WTC11 (cell line): Measurements from ENCODE around the gene STON2. TPM values are rescaled to one million over a fixed set of nuclear protein-coding genes. Genes with fewer than 3 reads are reported as not detected.

Experiments
- ATAC-seq: fragments of 200-7000 bp; cut with Tn5 transposase; 2 replicates; pipeline ENCODE4 v1.10.0; 2021; ENCODE audit warnings: mild to moderate bottlenecking, moderate library complexity
- CTCF ChIA-PET: fragments of 300-600 bp; sonication (Branson Sonifier 250); formaldehyde crosslinking; loops from one replicate; lab custom pipeline; 2021; ENCODE audit warnings: antibody characterized with exemption; lab: Charles Lee
- POLR2A ChIA-PET: fragments of 350-600 bp; sonication (Branson Sonifier 250); formaldehyde crosslinking; loops from one replicate; lab custom pipeline; 2021; ENCODE audit warnings: antibody characterized with exemption; lab: Charles Lee
- DNase-seq: peaks from one replicate; pipeline ENCODE4 v3.0.0; 2021; ENCODE audit warnings: low spot score
- H3K27ac Mint-ChIP-seq: 2 replicates; pipeline ENCODE4 v1.8.0; 2021; ENCODE audit warnings: mixed read lengths
- H3K27me3 Mint-ChIP-seq: 2 replicates; pipeline ENCODE4 v1.8.0; 2021; ENCODE audit warnings: low read depth, mild to moderate bottlenecking, moderate library complexity, mixed read lengths
- H3K36me3 Mint-ChIP-seq: 2 replicates; pipeline ENCODE4 v1.8.0; 2021; ENCODE audit warnings: mixed read lengths
- H3K4me1 Mint-ChIP-seq: 2 replicates; pipeline ENCODE4 v1.8.0; 2022; ENCODE audit warnings: mixed read lengths
- H3K4me3 Mint-ChIP-seq: 2 replicates; pipeline ENCODE4 v1.8.0; 2021; ENCODE audit warnings: mild to moderate bottlenecking, moderate library complexity, mixed read lengths
- H3K9me3 Mint-ChIP-seq: 2 replicates; pipeline ENCODE4 v1.8.0; 2021; ENCODE audit warnings: mixed read lengths
- AFF4 ChIP-seq: sonication (generic); formaldehyde crosslinking; IDR thresholded peaks from 2 replicates; pipeline ENCODE4 v1.8.1; 2023; ENCODE audit warnings: mild to moderate bottlenecking, missing genetic modification reagents, borderline replicate concordance
- ATF1 ChIP-seq: sonication (generic); formaldehyde crosslinking; IDR thresholded peaks from 2 replicates; pipeline ENCODE4 v1.8.1; 2023; ENCODE audit warnings: mild to moderate bottlenecking, moderate library complexity, missing genetic modification reagents
- ATF6 ChIP-seq: sonication (generic); formaldehyde crosslinking; IDR thresholded peaks from 2 replicates; pipeline ENCODE4 v1.8.1; 2023; ENCODE audit warnings: mild to moderate bottlenecking, missing genetic modification reagents
- E2F4 ChIP-seq: sonication (generic); formaldehyde crosslinking; IDR thresholded peaks from 2 replicates; pipeline ENCODE4 v1.8.1; 2022; ENCODE audit warnings: low read depth, mild to moderate bottlenecking, moderate library complexity, missing genetic modification reagents, borderline replicate concordance
- E2F5 ChIP-seq: sonication (generic); formaldehyde crosslinking; IDR thresholded peaks from 2 replicates; pipeline ENCODE4 v1.8.1; 2022; ENCODE audit warnings: mild to moderate bottlenecking, moderate library complexity, missing genetic modification reagents
- EMX1 ChIP-seq: fragments of 250-450 bp; sonication (Bioruptor Pico); IDR thresholded peaks from 2 replicates; pipeline ENCODE4 v1.8.0; 2021; ENCODE audit warnings: mild to moderate bottlenecking
- ERG ChIP-seq: fragments of 250-450 bp; sonication (Bioruptor Pico); IDR thresholded peaks from 2 replicates; pipeline ENCODE4 v1.8.0; 2021; ENCODE audit warnings: mild to moderate bottlenecking
- ETV6 ChIP-seq: sonication (generic); formaldehyde crosslinking; IDR thresholded peaks from 2 replicates; pipeline ENCODE4 v1.8.1; 2022; ENCODE audit warnings: mild to moderate bottlenecking, missing genetic modification reagents
- KAT7 ChIP-seq: sonication (generic); formaldehyde crosslinking; IDR thresholded peaks from 2 replicates; pipeline ENCODE4 v1.8.1; 2023; ENCODE audit warnings: missing genetic modification reagents, mild to moderate bottlenecking, borderline replicate concordance
- MLX ChIP-seq: sonication (generic); formaldehyde crosslinking; IDR thresholded peaks from 2 replicates; pipeline ENCODE4 v1.8.1; 2023; ENCODE audit warnings: mild to moderate bottlenecking, missing genetic modification reagents, moderate library complexity
- PREB ChIP-seq: sonication (generic); formaldehyde crosslinking; IDR thresholded peaks from 2 replicates; pipeline ENCODE4 v1.8.1; 2022; ENCODE audit warnings: mild to moderate bottlenecking, missing genetic modification reagents, moderate library complexity, borderline replicate concordance
- SMAD3 ChIP-seq: sonication (generic); formaldehyde crosslinking; IDR thresholded peaks from 2 replicates; pipeline ENCODE4 v1.8.0; 2022; ENCODE audit warnings: missing genetic modification reagents, mild to moderate bottlenecking, borderline replicate concordance
- ZNF232 ChIP-seq: sonication (generic); formaldehyde crosslinking; IDR thresholded peaks from 2 replicates; pipeline ENCODE4 v1.8.0; 2022; ENCODE audit warnings: mild to moderate bottlenecking, missing genetic modification reagents
- ZNF263 ChIP-seq: sonication (generic); formaldehyde crosslinking; IDR thresholded peaks from 2 replicates; pipeline ENCODE4 v1.8.1; 2022; ENCODE audit warnings: low read depth, mild to moderate bottlenecking, moderate library complexity, missing genetic modification reagents
- ZNF317 ChIP-seq: sonication (generic); formaldehyde crosslinking; IDR thresholded peaks from 2 replicates; pipeline ENCODE4 v1.8.1; 2023; ENCODE audit warnings: low read depth, mild to moderate bottlenecking, moderate library complexity, missing genetic modification reagents, borderline replicate concordance
- total RNA-seq: library from RNA; stranded (reverse); gene quantifications from 3 replicates; pipeline ENCODE4 v1.2.3, GENCODE V29; 2021
- TF ChIP-seq, protein P1 (sequence below): fragments of 250-450 bp; sonication (Bioruptor Pico); IDR thresholded peaks from 2 replicates; pipeline ENCODE4 v2.1.2; 2022; ENCODE audit warnings: mild to moderate bottlenecking, moderate library complexity
- TF ChIP-seq, protein P2 (sequence below): fragments of 250-450 bp; sonication (Bioruptor Pico); IDR thresholded peaks from 2 replicates; pipeline ENCODE4 v1.9.0; 2021; ENCODE audit warnings: mild to moderate bottlenecking

The STON2 gene
- total RNA-seq, 1 experiment from 2014 or later, result 69.2 TPM

- no peak for TF ChIP-seq AFF4 (CRISPR knock-in tag)
- TF ChIP-seq, protein P1, sequence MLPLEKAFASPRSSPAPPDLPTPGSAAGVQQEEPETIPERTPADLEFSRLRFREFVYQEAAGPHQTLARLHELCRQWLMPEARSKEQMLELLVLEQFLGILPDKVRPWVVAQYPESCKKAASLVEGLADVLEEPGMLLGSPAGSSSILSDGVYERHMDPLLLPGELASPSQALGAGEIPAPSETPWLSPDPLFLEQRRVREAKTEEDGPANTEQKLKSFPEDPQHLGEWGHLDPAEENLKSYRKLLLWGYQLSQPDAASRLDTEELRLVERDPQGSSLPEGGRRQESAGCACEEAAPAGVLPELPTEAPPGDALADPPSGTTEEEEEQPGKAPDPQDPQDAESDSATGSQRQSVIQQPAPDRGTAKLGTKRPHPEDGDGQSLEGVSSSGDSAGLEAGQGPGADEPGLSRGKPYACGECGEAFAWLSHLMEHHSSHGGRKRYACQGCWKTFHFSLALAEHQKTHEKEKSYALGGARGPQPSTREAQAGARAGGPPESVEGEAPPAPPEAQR (CRISPR knock-in tag), result no peak
- no peak for TF ChIP-seq ZNF263 (CRISPR knock-in tag)
- no peak for TF ChIP-seq PREB
- no peak for TF ChIP-seq ETV6 (CRISPR knock-in tag)
Observed at GRCh38 chr14:81264671-81265070, 135.5 kb downstream of the STON2 start (continued).

GRCh38 chr14:81263777-81264410 lies 136.2 kb downstream of the STON2 start:
- Mint-ChIP-seq H3K4me3 (no peak overlapping the region), H3K27ac (peak overlapping the region; percentile 48), H3K9me3 (no peaks in the 10 kb centered on the region), H3K36me3 (peaks cover 22% of the 10 kb centered on the region), H3K27me3 (no peaks in the 10 kb centered on the region), H3K4me1 (peaks cover 29% of the 10 kb centered on the region)
- ChIA-PET CTCF (interaction anchor here (0.6 to 0.7 kb wide), 3 partner anchors 12 to 303 kb away, joined by 3 to 6 read pairs (median 3); no protein-coding TSS in a partner anchor), POLR2A (no interaction called here)
- DNase-seq, result no peak
- ATAC-seq, result 0 out of 2 replicates have a peak, but pooled peaks have one; percentile 32
- no peak for TF ChIP-seq EMX1 (CRISPR knock-in tag)
- TF ChIP-seq ZNF317 (CRISPR knock-in tag), result no peak
- TF ChIP-seq E2F5, result no peak
- TF ChIP-seq KAT7 (CRISPR knock-in tag), result no peak
- TF ChIP-seq MLX, result no peak
- TF ChIP-seq ATF1, result no peak
- no peak for TF ChIP-seq ZNF232
- TF ChIP-seq, protein P1 (CRISPR knock-in tag), result no peak
- TF ChIP-seq ATF6 (CRISPR knock-in tag), result no peak
- TF ChIP-seq, protein P2, sequence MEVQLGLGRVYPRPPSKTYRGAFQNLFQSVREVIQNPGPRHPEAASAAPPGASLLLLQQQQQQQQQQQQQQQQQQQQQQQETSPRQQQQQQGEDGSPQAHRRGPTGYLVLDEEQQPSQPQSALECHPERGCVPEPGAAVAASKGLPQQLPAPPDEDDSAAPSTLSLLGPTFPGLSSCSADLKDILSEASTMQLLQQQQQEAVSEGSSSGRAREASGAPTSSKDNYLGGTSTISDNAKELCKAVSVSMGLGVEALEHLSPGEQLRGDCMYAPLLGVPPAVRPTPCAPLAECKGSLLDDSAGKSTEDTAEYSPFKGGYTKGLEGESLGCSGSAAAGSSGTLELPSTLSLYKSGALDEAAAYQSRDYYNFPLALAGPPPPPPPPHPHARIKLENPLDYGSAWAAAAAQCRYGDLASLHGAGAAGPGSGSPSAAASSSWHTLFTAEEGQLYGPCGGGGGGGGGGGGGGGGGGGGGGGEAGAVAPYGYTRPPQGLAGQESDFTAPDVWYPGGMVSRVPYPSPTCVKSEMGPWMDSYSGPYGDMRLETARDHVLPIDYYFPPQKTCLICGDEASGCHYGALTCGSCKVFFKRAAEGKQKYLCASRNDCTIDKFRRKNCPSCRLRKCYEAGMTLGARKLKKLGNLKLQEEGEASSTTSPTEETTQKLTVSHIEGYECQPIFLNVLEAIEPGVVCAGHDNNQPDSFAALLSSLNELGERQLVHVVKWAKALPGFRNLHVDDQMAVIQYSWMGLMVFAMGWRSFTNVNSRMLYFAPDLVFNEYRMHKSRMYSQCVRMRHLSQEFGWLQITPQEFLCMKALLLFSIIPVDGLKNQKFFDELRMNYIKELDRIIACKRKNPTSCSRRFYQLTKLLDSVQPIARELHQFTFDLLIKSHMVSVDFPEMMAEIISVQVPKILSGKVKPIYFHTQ (CRISPR knock-in tag), result no peak
- TF ChIP-seq SMAD3 (CRISPR knock-in tag), result no peak
- no peak for TF ChIP-seq ERG (CRISPR knock-in tag)
- no peak for TF ChIP-seq E2F4
